Muscle of leg (tissue), 11 donors: ENCODE data around the gene FREM2. TPM values are rescaled to one million over a fixed set of nuclear protein-coding genes. Genes with fewer than 3 reads are reported as not detected.

Experiments
- DNase-seq: peaks from one replicate; pipeline ENCODE4 v3.0.0; 2013
- H3K27ac ChIP-seq: one replicate; pipeline ENCODE4 v1.5.1; 2013; ENCODE audit warnings: mild to moderate bottlenecking, low read length, control low read depth
- H3K27me3 ChIP-seq: one replicate; pipeline ENCODE4 v1.6.1; 2013; ENCODE audit warnings: low read length; ENCODE audit not compliant: control insufficient read depth, insufficient read depth
- H3K36me3 ChIP-seq: one replicate; pipeline ENCODE4 v1.6.1; 2013; ENCODE audit warnings: low read length; ENCODE audit not compliant: control insufficient read depth, insufficient read depth
- H3K4me1 ChIP-seq: one replicate; pipeline ENCODE4 v1.6.1; 2013; ENCODE audit warnings: low read length; ENCODE audit not compliant: control insufficient read depth, insufficient read depth
- H3K4me3 ChIP-seq: one replicate; pipeline ENCODE4 v1.5.1; 2013; ENCODE audit warnings: low read length, control low read depth
- H3K9me3 ChIP-seq: replicated peaks from 2 replicates; pipeline ENCODE4 v1.6.1; 2013; ENCODE audit warnings: low read depth, low read length; ENCODE audit not compliant: control insufficient read depth
- WGBS: methylation state at CpG from one replicate; pipeline ENCODE4 v1.1.5; 2013; ENCODE audit warnings: missing lambda C conversion rate; ENCODE audit not compliant: insufficient coverage; 5-methylcytosine and 5-hydroxymethylcytosine counted together
- polyA plus RNA-seq, 8 donors: library from polyadenylated mRNA; unstranded; fragments of 120-200 nt; gene quantifications; one replicate each; pipeline versions ENCODE4 v1.2.1 to v1.2.3, GENCODE V29; 2013; ENCODE audit warnings: inconsistent platforms in 1 of 8, low replicate concordance in 1 of 8; ENCODE audit not compliant: insufficient read length in 8 of 8, insufficient read depth in 1 of 8
- total RNA-seq: library from RNA; stranded (reverse); fragments of 120-200 nt; gene quantifications from one replicate; pipeline ENCODE4 v1.2.4, GENCODE V29; 2013

FREM2 gene
- total and polyA plus RNA-seq, 9 donors, result 4.0 to 18.0 (median 8.5) TPM

DNA sequence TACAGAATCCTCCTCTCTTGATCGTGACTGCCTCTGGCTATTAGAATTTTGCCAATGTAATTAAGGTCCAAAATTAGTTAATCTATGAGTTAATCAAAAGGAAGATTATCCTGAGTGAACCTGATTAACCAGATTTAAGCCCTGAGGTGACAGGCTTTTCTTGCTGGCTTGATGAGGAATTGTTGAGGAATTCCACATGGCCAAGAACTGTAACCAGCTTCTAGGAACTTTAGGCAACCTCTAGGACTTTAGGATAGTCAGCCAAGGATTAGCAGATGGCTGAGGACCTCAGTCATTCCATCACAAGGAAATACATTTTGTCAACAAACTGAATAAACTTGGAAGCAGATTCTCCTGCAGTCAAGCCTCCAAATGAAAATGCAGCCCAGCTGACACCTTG, 219.0 kb downstream of the FREM2 start:
- Histone ChIP-seq H3K27me3 (no peaks in the 10 kb centered on the region), H3K9me3 (no peaks in the 10 kb centered on the region), H3K4me1 (peaks cover 3% of the 10 kb centered on the region), H3K36me3 (no peaks in the 10 kb centered on the region), H3K4me3 (no peak overlapping the region), H3K27ac (no peak overlapping the region)
- DNase-seq, result no peak
- no CpG with 5 or more reads among the region's 1 CpG for WGBS

GRCh38 chr13:38908574-38908973, 221.7 kb downstream of the FREM2 start:
- Histone ChIP-seq H3K27ac (no peak overlapping the region), H3K4me3 (no peak overlapping the region), H3K36me3 (no peaks in the 10 kb centered on the region), H3K27me3 (no peaks in the 10 kb centered on the region), H3K9me3 (no peaks in the 10 kb centered on the region), H3K4me1 (no peaks in the 10 kb centered on the region)
- no CpG with 5 or more reads among the region's 2 CpGs for WGBS
- no peak for DNase-seq

GRCh38 chr13:38914070-38914469, 227.2 kb downstream of the FREM2 start:
- DNase-seq, result no peak
- WGBS, result 73% methylated on average over 3 of the region's 6 CpGs
- no peak overlapping the region for H3K27ac ChIP-seq

DNA sequence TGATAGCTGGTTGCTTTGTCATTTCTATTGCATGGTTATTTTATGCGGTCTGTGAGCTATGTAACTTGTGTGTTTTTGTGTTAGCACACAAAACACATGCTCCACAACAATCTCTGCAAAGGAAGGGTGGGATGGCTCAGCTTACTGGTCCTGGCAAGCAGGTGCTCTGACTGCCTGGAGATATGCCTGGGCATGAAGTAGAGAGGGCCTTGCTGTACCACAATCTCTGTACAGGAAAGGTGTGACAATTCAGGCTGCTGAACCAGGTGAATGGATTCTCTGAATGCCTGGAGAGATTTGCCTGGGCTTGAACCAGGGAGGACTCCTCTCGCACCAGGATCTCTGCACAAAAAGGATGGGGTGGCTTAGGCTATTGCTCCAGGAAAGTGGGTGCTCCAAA, 234.2 kb downstream of the FREM2 start:
- no peaks in the 10 kb centered on the region for H3K27me3 ChIP-seq
- H3K36me3 ChIP-seq, result no peaks in the 10 kb centered on the region
- no peak overlapping the region for H3K27ac ChIP-seq
- H3K4me1 ChIP-seq, result no peaks in the 10 kb centered on the region
- H3K9me3 ChIP-seq, result no peaks in the 10 kb centered on the region
- DNase-seq, result no peak
- H3K4me3 ChIP-seq, result no peak overlapping the region
- 80% methylated on average over 1 of the region's 2 CpGs for WGBS

More at GRCh38 chr13:38914070-38914469, 227.2 kb downstream of the FREM2 start:
- Histone ChIP-seq H3K36me3 (no peaks in the 10 kb centered on the region), H3K9me3 (no peaks in the 10 kb centered on the region), H3K27me3 (no peaks in the 10 kb centered on the region), H3K4me1 (no peaks in the 10 kb centered on the region), H3K4me3 (no peak overlapping the region)

GRCh38 chr13:38922170-38922569, 235.3 kb downstream of the FREM2 start:
- Histone ChIP-seq H3K9me3 (no peaks in the 10 kb centered on the region), H3K27me3 (no peaks in the 10 kb centered on the region), H3K27ac (no peak overlapping the region), H3K36me3 (no peaks in the 10 kb centered on the region), H3K4me3 (no peak overlapping the region), H3K4me1 (no peaks in the 10 kb centered on the region)
- DNase-seq, result no peak
- WGBS, result no CpG with 5 or more reads among the region's 1 CpG

- Histone ChIP-seq H3K4me1 (no peaks in the 10 kb centered on the region), H3K9me3 (no peaks in the 10 kb centered on the region), H3K36me3 (no peaks in the 10 kb centered on the region), H3K4me3 (no peak overlapping the region), H3K27me3 (no peaks in the 10 kb centered on the region), H3K27ac (no peak overlapping the region)
- DNase-seq, result no peak
Measured at GRCh38 chr13:38933786-38934185, 246.9 kb downstream of the FREM2 start.
